Colonic mucosa (tissue), 4 donors: ENCODE results near the gene TSR1. TPM values are rescaled to one million over a fixed set of nuclear protein-coding genes. Genes with fewer than 3 reads are reported as not detected.
"Not testable (repeated sequence)": the region's sequence is repeated elsewhere in the genome, so short reads cannot be mapped to it uniquely, and the experiment has no call there.

ENCODE experiments used
- DNase-seq: peaks from one replicate; pipeline ENCODE4 v3.0.0-alpha.2; 2020
- H3K27ac ChIP-seq: fragments of 200-600 bp; one replicate; pipeline ENCODE4 v1.8.0; 2021
- H3K27me3 ChIP-seq: fragments of 200-600 bp; one replicate; pipeline ENCODE4 v1.8.0; 2021
- H3K36me3 ChIP-seq: fragments of 200-600 bp; one replicate; pipeline ENCODE4 v1.8.0; 2021
- H3K4me1 ChIP-seq: fragments of 200-600 bp; one replicate; pipeline ENCODE4 v1.8.0; 2021; ENCODE audit warnings: mild to moderate bottlenecking
- H3K4me3 ChIP-seq: fragments of 200-600 bp; one replicate; pipeline ENCODE4 v1.8.0; 2021
- H3K9ac ChIP-seq, 2 donors: one replicate each; pipeline ENCODE4 v1.7.0; 2013; ENCODE audit warnings: control low read depth in 2 of 2, low read depth in 2 of 2, low read length in 2 of 2
- H3K9me3 ChIP-seq: fragments of 200-600 bp; one replicate; pipeline ENCODE4 v1.8.0; 2021
- intact Hi-C: fragments of 100-400 bp; cut with DNase I; formaldehyde crosslinking; loops from one replicate; pipeline ENCODE4 v1.14.1; 2022
- total RNA-seq, 2 donors: library from RNA; stranded (reverse); fragmentation: NEBNext Ultra II Directional in 1 of 2; extraction: Animal tissue kit (Norgen Biotek cat#: 25700) in 1 of 2; gene quantifications; one replicate each; pipeline ENCODE4 v1.2.1, GENCODE V29; 2021
- TF ChIP-seq, protein P1 (sequence below): fragments of 200-600 bp; IDR thresholded peaks from one replicate; pipeline ENCODE4 v1.8.0; 2022; ENCODE audit warnings: antibody characterized with exemption, mild to moderate bottlenecking
- donor health status: healthy.
- donor health status: DM: no; HTN: no; CAD: no.
- donor health status: DM: no; HTN: no; CAD: no.

Gene TSR1
- total RNA-seq, 2 donors from 2014 or later, result 13.7 to 28.5 TPM

DNA sequence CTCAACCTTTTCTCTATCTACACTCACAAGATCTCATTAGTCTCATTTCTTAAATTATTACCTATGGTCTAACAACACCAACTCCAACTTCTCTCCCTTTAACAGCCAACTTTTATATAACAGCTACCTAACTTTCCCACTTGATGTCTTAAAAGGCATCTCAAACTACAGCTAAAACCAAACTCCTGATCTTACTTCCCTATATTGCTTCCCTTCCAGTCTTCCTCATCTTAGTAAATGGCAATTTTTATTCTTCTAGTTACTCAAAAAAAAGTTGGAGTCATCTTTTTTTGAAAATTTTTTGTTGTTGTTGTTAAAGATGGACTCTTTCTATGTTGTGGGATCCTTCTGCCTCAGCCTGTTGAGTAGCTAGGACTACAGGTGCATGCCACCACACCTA lies 17.2 kb downstream of the TSR1 start:
- Histone ChIP-seq H3K9me3 (no peaks in the 10 kb centered on the region), H3K27ac (no peak overlapping the region), H3K4me1 (no peaks in the 10 kb centered on the region), H3K27me3 (no peaks in the 10 kb centered on the region), H3K4me3 (no peak overlapping the region), H3K36me3 (peaks cover 3% of the 10 kb centered on the region), H3K9ac (no peak overlapping the region)
- intact Hi-C loops, result no loop called here
- TF ChIP-seq, protein P1, sequence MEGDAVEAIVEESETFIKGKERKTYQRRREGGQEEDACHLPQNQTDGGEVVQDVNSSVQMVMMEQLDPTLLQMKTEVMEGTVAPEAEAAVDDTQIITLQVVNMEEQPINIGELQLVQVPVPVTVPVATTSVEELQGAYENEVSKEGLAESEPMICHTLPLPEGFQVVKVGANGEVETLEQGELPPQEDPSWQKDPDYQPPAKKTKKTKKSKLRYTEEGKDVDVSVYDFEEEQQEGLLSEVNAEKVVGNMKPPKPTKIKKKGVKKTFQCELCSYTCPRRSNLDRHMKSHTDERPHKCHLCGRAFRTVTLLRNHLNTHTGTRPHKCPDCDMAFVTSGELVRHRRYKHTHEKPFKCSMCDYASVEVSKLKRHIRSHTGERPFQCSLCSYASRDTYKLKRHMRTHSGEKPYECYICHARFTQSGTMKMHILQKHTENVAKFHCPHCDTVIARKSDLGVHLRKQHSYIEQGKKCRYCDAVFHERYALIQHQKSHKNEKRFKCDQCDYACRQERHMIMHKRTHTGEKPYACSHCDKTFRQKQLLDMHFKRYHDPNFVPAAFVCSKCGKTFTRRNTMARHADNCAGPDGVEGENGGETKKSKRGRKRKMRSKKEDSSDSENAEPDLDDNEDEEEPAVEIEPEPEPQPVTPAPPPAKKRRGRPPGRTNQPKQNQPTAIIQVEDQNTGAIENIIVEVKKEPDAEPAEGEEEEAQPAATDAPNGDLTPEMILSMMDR, result no peak
- no peak for DNase-seq

- no peak overlapping the region for H3K4me3 ChIP-seq
- H3K36me3 ChIP-seq, result no peaks in the 10 kb centered on the region
- DNase-seq, result no peak
- no peak overlapping the region for H3K9ac ChIP-seq
- TF ChIP-seq, protein P1, result no peak
- intact Hi-C loops, result no loop called here
- no peak overlapping the region for H3K27ac ChIP-seq
- no peaks in the 10 kb centered on the region for H3K9me3 ChIP-seq
- no peaks in the 10 kb centered on the region for H3K27me3 ChIP-seq
- H3K4me1 ChIP-seq, result no peaks in the 10 kb centered on the region
These were observed 18.5 kb downstream of the TSR1 start for GRCh38 chr17:2317796-2318195.

DNA sequence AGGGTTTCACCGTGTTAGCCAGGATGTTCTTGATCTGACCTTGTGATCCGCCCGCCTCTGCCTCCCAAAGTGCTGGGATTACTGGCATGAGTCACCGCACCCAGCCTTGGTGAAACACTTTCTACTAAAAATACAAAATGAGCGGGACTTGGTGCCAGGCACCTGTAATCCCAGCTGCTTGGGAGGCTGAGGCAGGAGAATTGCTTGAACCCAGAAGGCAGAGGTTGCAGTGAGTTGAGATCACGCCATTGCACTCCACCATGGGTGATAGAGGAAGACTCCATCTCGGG lies 19.4 kb downstream of the TSR1 start:
- not testable (repeated sequence) for H3K27ac ChIP-seq, DNase-seq

GRCh38 chr17:2312736-2313135 lies 23.5 kb downstream of the TSR1 start:
- Histone ChIP-seq H3K9me3 (no peaks in the 10 kb centered on the region), H3K27me3 (no peaks in the 10 kb centered on the region), H3K9ac (no peak overlapping the region), H3K27ac (no peak overlapping the region), H3K36me3 (no peaks in the 10 kb centered on the region), H3K4me3 (no peak overlapping the region), H3K4me1 (no peaks in the 10 kb centered on the region)
- TF ChIP-seq, protein P1, result no peak
- intact Hi-C loops, result no loop called here
- DNase-seq, result no peak

More for the DNA sequence above, 19.4 kb downstream of the TSR1 start:
- intact Hi-C loops, H3K36me3 ChIP-seq, H3K27me3 ChIP-seq, H3K4me1 ChIP-seq, H3K9me3 ChIP-seq, H3K9ac ChIP-seq, H3K4me3 ChIP-seq: not testable (repeated sequence)

- H3K4me1 ChIP-seq, result no peaks in the 10 kb centered on the region
- no peaks in the 10 kb centered on the region for H3K36me3 ChIP-seq
- intact Hi-C loops, result no loop called here
- no peak for DNase-seq
- no peak overlapping the region for H3K4me3 ChIP-seq
- H3K9ac ChIP-seq, result no peak overlapping the region
- H3K9me3 ChIP-seq, result no peaks in the 10 kb centered on the region
- H3K27me3 ChIP-seq, result no peaks in the 10 kb centered on the region
- no peak overlapping the region for H3K27ac ChIP-seq
- TF ChIP-seq, protein P1, result no peak
These were observed 26.7 kb downstream of the TSR1 start for GRCh38 chr17:2309338-2310154.

DNA sequence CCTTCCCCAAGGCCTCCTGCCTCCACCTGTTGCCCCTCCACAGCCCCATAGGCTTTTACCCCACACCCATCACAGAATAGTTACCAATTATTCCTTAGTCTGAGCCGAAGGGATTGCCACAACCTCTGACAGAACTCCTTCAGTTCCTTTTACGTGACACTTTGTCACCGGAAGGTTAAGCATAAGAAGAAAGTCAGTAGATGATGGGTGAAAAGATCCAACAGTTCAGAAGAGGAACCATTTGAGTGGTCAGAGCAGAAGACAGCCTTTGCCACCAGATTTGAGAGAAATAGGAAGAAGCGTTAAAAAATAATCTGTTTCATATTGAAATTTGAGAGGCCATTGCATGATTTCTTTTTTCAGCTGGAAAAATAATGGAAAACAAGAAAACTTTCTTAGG lies 31.3 kb downstream of the TSR1 start:
- Histone ChIP-seq H3K36me3 (no peaks in the 10 kb centered on the region), H3K9ac (no peak overlapping the region), H3K4me3 (no peak overlapping the region), H3K4me1 (no peaks in the 10 kb centered on the region), H3K27me3 (no peaks in the 10 kb centered on the region), H3K27ac (no peak overlapping the region), H3K9me3 (no peaks in the 10 kb centered on the region)
- TF ChIP-seq, protein P1, result no peak
- DNase-seq, result no peak
- intact Hi-C loops, result loop anchor here (5.0 kb wide), 1 partner anchor 32 kb away; the partner anchor contains the start of genes SGSM2 and TSR1
